Measurements from ENCODE around the gene SMARCD2. TPM values are rescaled to one million over a fixed set of nuclear protein-coding genes. Genes with fewer than 3 reads are reported as not detected.
"Not testable (repeated sequence)": the region's sequence is repeated elsewhere in the genome, so short reads cannot be mapped to it uniquely, and the experiment has no call there.

SMARCD2 gene
- total RNA-seq, 1 donor from 2014 or later = 120 TPM

DNA sequence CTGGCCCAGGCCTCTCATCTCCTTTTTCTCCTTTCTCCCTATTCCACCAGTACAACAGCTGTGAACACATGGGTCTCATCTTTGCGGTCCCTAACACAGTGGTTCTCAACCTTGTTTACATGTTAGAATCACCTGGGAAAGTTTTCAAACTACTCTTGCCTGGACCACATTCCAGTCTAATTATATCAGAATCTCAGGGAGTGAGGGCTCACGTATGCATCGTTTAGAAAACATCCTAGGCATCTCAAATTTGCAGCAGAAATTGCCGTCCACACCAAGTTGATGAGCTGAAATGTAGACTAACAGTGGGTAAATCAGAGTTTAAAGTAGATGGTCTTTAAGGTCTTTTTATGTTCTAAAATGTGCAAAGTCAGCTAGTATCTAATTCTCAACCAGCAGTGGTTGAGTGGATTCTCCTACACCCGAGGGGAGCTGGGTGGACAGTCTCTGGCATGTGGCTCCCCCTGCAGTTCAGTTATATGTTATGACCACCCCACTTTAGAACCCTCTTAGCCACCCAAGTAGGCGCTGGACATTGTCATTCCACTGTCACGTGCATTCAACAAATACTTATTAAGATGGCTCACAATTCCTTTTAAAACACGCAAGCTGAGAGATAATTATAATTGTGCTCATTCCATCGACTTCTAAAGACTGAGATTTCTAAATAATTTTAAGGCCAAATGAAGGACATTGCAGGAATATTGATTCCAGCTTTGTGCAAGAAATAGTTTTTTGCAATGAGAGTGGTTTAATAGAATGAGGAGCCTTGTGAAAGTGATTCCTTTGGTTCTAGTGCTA, 27.2 kb upstream of the SMARCD2 start:
- H3K4me1 Mint-ChIP-seq; H3K4me3 Mint-ChIP-seq; H3K9me3 Mint-ChIP-seq; DNase-seq; intact Hi-C loops (cut with micrococcal nuclease); H3K36me3 Mint-ChIP-seq (ENCODE audit: low read depth); H3K27ac Mint-ChIP-seq: not testable (repeated sequence)
- peaks cover 13% of the 10 kb centered on the region for H3K27me3 Mint-ChIP-seq

DNA sequence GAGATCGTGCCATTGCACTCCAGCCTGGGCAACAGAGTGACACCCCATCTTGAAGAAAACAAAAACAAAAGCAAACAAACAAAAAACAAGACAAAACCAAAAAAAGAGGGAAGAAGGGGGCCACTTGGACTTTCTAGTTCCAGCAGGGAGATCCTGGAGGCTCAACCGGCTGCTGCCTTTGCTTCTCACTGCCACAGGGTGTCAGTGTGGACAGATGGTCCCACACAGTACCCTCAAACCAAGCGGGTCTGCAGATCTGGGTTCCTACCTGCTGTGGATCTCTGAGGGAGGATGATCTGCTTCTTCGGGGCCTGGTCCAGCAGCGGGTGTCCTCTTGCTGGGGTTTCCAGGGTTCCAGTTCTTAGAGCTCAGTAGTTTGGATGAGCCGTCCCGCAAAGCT, 24.1 kb upstream of the SMARCD2 start:
- H3K27ac Mint-ChIP-seq; DNase-seq; H3K4me1 Mint-ChIP-seq; H3K36me3 Mint-ChIP-seq (ENCODE audit: low read depth); intact Hi-C loops (cut with micrococcal nuclease); H3K9me3 Mint-ChIP-seq; H3K4me3 Mint-ChIP-seq: not testable (repeated sequence)
- peaks cover 19% of the 10 kb centered on the region for H3K27me3 Mint-ChIP-seq

DNA sequence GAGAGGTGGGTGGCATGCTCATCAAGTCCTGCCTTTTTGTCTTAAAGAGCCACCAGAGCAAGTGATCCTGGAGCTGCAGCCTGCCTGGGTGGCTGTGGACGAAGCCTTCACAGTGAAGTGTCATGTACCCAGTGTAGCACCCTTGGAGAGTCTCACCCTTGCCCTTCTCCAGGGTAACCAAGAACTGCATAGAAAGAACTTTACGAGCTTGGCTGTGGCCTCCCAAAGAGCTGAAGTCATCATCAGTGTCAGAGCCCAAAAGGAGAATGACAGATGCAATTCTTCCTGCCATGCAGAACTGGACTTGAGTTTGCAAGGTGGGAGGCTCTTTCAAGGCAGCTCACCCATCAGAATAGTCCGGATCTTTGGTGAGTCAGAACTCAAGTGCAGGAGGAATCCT, 16.8 kb upstream of the SMARCD2 start:
- Mint-ChIP-seq H3K27ac (no peak overlapping the region), H3K36me3 (ENCODE audit: low read depth) (no peaks in the 10 kb centered on the region), H3K4me3 (no peak overlapping the region), H3K27me3 (peaks cover 33% of the 10 kb centered on the region), H3K4me1 (no peaks in the 10 kb centered on the region), H3K9me3 (no peaks in the 10 kb centered on the region)
- intact Hi-C loops (cut with micrococcal nuclease) = no loop called here
- DNase-seq = no peak

DNA sequence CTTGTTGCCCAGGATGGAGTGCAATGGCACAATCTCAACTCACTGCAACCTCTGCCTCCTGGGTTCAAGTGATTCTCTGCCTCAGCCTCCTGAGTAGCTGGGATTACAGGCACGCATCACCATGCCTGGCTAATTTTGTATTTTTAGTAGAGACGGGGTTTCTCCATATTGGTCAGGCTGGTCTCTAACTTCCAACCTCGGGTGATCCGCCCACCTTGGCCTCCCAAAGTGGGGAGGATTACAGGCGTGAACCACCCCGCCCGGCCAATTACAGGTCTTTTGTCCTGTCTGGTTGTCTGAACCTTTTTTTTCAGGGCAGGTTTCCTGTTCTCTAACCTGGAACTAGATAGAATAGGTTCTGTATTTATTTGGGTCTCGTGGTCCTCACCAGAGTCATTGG, 13.9 kb upstream of the SMARCD2 start:
- H3K27ac Mint-ChIP-seq; intact Hi-C loops (cut with micrococcal nuclease); H3K4me3 Mint-ChIP-seq; DNase-seq; H3K36me3 Mint-ChIP-seq (ENCODE audit: low read depth); H3K9me3 Mint-ChIP-seq; H3K4me1 Mint-ChIP-seq: not testable (repeated sequence)
- peaks cover 34% of the 10 kb centered on the region for H3K27me3 Mint-ChIP-seq

DNA sequence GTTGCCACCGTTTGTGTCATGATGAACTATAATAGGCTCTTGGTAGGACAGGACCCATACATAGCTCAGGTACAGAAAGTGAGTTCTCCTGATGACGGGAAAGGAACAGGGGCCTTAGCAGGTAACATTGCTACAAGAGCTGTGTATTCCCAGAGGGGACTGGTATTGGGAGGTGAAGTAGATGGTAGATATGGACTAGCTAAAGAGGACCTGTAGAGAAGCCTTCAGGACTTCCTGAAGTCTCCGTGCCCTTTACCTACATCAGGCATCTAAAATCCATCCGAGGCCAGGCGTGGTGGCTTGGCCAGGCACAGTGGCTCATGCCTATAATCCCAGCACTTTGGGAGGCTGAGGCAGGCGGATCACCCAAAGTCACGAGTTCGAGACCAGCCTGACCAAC, 12.7 kb upstream of the SMARCD2 start:
- H3K36me3 Mint-ChIP-seq (ENCODE audit: low read depth) = no peaks in the 10 kb centered on the region
- H3K27ac Mint-ChIP-seq = no peak overlapping the region
- intact Hi-C loops (cut with micrococcal nuclease) = no loop called here
- H3K9me3 Mint-ChIP-seq = no peaks in the 10 kb centered on the region
- H3K4me1 Mint-ChIP-seq = no peaks in the 10 kb centered on the region
- no peak for DNase-seq
- no peak overlapping the region for H3K4me3 Mint-ChIP-seq
- peaks cover 33% of the 10 kb centered on the region for H3K27me3 Mint-ChIP-seq

DNA sequence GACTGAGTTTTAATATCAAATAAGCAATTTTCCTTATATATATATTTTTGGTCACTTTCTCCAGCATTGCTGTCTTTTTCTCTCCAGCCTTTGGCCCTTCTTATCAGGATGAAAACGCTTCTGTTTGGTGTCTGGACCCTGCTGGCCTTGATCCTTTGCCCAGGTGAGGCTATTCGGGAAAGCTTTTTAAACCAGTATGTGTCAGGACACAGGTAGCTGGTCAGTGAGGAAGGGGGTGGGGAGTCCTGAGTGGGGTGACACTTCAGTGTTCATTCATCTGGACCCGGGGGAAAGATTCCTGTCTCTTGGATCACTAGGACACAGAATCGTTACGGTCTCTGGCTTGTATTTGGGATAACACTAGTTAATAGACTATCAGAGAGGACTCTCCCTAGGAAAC, 12.2 kb upstream of the SMARCD2 start:
- DNase-seq = no peak

DNA sequence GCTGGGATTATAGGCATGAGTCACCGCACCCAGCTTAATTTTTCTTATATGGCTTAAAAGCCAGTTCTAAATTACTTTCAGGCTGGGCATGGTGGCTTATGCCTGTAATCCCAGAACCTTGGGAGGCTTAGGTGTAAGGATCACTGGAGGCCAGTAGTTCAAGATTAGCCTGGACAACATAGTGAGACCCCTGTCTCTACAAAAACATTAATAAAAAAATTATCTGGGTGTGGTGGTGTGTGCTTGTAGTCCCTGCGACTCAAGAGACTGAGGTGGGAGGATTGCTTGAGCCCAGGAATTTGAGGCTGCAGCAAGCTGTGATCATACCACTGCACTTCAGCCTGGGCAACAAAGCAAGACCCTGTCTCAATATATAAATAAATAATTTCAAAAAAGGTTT, 10.8 kb upstream of the SMARCD2 start:
- DNase-seq = no peak
- Mint-ChIP-seq H3K27ac (no peak overlapping the region), H3K4me3 (no peak overlapping the region), H3K36me3 (ENCODE audit: low read depth) (peaks cover 3% of the 10 kb centered on the region), H3K27me3 (peaks cover 21% of the 10 kb centered on the region), H3K4me1 (peaks cover 13% of the 10 kb centered on the region), H3K9me3 (peaks cover 4% of the 10 kb centered on the region)
- intact Hi-C loops (cut with micrococcal nuclease) = no loop called here

More for the DNA sequence above, 12.2 kb upstream of the SMARCD2 start:
- Mint-ChIP-seq H3K4me1 (peaks cover 2% of the 10 kb centered on the region), H3K9me3 (no peaks in the 10 kb centered on the region), H3K27ac (no peak overlapping the region), H3K36me3 (ENCODE audit: low read depth) (no peaks in the 10 kb centered on the region), H3K4me3 (no peak overlapping the region), H3K27me3 (peaks cover 28% of the 10 kb centered on the region)
- intact Hi-C loops (cut with micrococcal nuclease) = no loop called here

DNA sequence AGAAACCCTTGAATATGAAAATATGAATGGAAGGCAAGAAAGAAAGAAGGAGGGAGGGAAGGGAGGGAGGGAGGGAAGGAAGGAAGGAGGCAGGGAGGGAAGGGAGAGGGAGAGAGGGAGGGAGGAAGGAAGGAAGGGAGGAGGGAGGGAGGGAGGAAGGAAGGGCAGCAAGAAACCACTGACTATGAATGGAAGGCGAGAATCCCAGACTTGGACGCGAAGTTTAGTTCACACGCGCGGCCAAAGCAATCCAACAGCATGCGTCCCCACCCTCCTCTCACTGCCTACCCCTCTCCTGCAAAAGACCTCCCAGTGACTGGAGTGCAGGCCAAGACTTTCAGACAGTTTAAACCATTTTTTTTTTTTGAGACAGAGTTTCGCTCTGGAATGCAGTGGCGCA, 7.9 kb upstream of the SMARCD2 start:
- H3K4me3 Mint-ChIP-seq = no peak overlapping the region
- H3K4me1 Mint-ChIP-seq = peaks cover 19% of the 10 kb centered on the region
- H3K27me3 Mint-ChIP-seq = peaks cover 16% of the 10 kb centered on the region
- no peak overlapping the region for H3K27ac Mint-ChIP-seq
- intact Hi-C loops (cut with micrococcal nuclease) = no loop called here
- peaks cover 7% of the 10 kb centered on the region for H3K36me3 Mint-ChIP-seq (ENCODE audit: low read depth)
- H3K9me3 Mint-ChIP-seq = peaks cover 11% of the 10 kb centered on the region
- no peak for DNase-seq

DNA sequence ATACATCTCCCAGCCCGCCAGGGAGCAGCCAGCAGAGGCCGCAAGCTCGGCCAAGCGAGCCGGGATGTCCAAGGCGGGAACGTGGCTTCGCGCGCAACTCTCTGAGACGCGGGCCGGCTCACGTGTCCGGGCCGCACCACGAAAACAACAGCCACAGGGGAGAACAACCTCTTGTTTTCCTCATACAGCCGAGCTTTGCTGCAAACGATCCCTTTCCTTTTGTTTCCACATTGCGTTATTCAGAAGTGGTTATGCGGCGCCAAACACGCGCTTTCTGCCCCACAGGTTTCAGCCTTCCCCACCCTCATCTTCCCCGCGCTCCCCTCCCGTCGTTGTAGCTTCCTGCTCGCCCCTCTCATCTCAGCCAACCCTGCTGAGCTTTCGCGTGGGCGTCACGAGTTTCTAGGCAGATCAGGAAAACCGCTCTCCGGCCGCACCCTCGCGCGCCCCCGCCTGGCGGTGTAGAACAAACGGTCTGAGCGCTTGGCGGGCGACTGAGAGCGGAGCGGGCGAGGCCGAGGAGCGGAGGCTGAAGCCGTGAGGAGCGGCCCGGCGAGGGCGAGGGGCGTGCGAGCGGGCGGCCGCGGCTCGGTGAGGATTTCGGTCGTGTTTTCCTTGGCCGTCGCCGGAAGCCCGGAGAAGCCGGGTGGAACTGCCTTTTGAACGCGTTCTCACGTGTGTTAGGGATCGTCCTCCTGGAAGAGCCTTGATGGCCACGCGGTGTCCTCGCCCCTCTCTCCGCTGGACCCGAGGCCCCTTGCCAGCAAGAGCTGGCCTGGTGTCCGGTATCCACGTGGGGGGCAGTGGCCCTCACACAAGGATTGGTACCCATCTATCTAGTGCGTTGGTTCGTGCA, 6.6 kb upstream of the SMARCD2 start:
- peaks cover 7% of the 10 kb centered on the region for H3K36me3 Mint-ChIP-seq (ENCODE audit: low read depth)
- peaks cover 12% of the 10 kb centered on the region for H3K27me3 Mint-ChIP-seq
- peaks cover 11% of the 10 kb centered on the region for H3K9me3 Mint-ChIP-seq
- DNase-seq = peak; percentile 99
- intact Hi-C loops (cut with micrococcal nuclease) = no loop called here
- peaks cover 22% of the 10 kb centered on the region for H3K4me1 Mint-ChIP-seq
- peak overlapping the region; percentile 99 for H3K27ac Mint-ChIP-seq
- peak overlapping the region; percentile 91 for H3K4me3 Mint-ChIP-seq

DNA sequence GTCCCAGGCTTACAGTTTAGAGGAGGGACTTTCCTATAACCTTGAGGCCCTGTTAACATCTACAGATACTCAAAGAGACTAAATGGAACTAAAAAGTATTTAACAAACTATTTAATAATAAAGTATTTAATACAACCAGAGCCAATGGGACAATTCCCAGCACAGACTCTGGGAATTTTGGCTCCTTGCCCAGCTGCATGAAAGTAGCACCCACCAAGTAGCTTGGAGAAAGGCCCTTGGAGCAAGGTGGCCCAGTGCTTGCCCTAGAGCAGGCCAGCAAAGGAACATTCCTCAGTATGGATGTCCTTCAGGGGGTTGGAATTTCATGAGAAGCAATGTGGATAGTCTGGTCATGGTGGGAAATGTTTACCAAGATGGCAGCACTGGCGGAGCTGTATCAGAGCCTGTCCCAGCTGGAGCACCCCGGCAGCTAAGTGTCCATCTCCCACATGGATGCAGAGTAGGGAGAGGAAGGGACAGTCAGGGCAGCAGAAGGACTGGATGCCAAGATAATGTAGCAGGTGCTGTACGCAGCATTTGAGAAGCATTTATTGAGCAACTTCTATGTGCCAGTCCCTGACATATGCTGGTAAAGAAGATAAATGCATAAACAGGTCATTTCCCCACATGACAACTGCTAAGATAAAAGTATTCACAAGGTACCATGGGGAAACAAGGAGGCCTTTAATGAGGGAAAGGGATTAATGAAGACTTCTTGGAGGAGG, 5.2 kb upstream of the SMARCD2 start:
- H3K27me3 Mint-ChIP-seq = peaks cover 8% of the 10 kb centered on the region
- intact Hi-C loops (cut with micrococcal nuclease) = no loop called here
- peaks cover 28% of the 10 kb centered on the region for H3K4me1 Mint-ChIP-seq
- no peak for DNase-seq
- H3K27ac Mint-ChIP-seq = peak overlapping the region; percentile 75
- peaks cover 11% of the 10 kb centered on the region for H3K9me3 Mint-ChIP-seq
- H3K36me3 Mint-ChIP-seq (ENCODE audit: low read depth) = peaks cover 7% of the 10 kb centered on the region
- peak overlapping the region; percentile 91 for H3K4me3 Mint-ChIP-seq

DNA sequence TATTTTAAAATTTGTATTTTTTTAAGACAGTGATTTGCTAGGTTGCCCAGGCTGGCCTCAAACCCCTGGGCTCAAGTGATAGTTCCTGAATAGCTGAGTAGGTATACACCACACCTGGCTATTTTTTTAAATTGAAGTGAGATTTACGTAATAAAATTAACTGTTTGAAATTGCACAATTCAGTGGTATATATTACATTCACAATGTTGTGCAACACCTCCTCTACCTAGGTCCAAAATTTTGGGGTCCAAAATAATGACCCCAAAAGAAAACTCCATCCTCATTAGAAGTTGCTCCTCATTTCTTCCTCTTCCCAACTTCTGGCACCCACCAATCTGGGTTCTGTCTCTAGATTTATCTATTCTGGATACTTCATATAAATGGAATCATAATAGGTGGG, 3.0 kb upstream of the SMARCD2 start:
- H3K4me3 Mint-ChIP-seq = no peak overlapping the region
- peaks cover 38% of the 10 kb centered on the region for H3K4me1 Mint-ChIP-seq
- intact Hi-C loops (cut with micrococcal nuclease) = no loop called here
- peaks cover 2% of the 10 kb centered on the region for H3K27me3 Mint-ChIP-seq
- H3K27ac Mint-ChIP-seq = no peak overlapping the region
- peaks cover 11% of the 10 kb centered on the region for H3K9me3 Mint-ChIP-seq
- DNase-seq = no peak
- peaks cover 10% of the 10 kb centered on the region for H3K36me3 Mint-ChIP-seq (ENCODE audit: low read depth)

DNA sequence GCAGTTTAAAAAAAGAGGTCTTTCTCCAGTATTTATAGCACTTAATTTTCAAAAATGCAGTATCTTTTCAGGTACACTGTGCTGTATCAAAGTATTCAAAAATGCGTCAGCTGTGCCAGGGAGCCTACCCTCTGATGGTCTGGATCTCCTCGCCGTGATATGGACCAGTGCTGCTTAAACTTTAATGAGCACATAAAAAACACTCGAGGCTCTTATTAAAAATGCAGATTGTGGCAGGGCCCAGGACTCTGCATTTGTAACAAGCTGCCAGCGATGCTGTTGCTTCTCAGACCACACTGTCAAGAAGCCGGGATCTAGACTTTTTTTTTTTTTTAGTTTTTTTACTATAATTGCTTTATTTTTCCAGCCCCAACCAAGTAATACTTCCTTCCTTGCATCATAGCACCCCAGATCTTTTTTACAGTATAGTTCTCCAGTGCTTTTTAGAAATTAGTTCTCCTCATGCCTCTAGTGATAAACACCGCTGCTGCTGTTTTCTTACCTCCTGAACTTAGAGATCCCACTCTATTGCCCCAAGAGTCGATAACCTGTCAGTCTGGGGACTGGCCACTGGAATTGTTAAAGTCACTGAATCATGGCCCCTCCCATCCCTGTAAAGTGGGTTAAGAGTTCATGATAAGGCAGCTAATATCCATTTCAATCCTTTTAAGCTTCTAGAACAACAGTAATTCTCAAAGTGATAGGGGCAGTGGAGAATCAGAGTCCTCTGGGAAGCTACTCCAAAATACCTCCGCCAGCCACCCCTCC, 1.6 kb upstream of the SMARCD2 start:
- DNase-seq = no peak
- peak overlapping the region; percentile 93 for H3K27ac Mint-ChIP-seq
- H3K27me3 Mint-ChIP-seq = no peaks in the 10 kb centered on the region
- peaks cover 10% of the 10 kb centered on the region for H3K9me3 Mint-ChIP-seq
- H3K36me3 Mint-ChIP-seq (ENCODE audit: low read depth) = peaks cover 12% of the 10 kb centered on the region
- H3K4me3 Mint-ChIP-seq = peak overlapping the region; percentile 98
- intact Hi-C loops (cut with micrococcal nuclease) = loop anchor here (1.0 to 5.0 kb wide), 7 partner anchors 17 to 661 kb away; partner anchors contain the start of genes DCAF7, ERN1, FTSJ3 and PSMC5
- peaks cover 37% of the 10 kb centered on the region for H3K4me1 Mint-ChIP-seq

DNA sequence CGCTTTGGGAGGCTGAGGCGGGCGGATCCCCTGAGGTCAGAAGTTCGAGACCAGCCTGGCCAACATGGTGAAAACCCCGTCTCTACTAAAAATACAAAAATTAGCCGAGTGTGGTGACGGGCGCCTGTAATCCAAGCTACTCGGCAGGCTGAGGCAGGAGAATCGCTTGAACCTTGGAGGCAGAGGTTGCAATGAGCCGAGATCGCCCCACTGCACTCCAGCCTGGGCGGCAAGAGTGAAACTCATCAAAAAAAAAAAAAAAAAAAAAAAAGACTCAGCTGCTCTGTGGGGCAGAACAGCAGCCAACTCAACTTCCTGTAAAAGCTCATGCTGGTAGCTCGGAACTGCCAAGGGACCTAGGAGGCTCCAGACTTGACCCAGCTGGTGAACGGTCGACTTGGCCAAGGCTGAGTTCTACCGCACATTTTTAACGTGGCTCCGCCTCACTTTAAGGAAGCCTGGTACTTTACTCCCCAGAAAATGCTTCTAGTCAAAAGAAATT, 953 bp upstream of the SMARCD2 start:
- H3K4me3 Mint-ChIP-seq = peak overlapping the region; percentile 98
- H3K27ac Mint-ChIP-seq = peak overlapping the region; percentile 93
- H3K27me3 Mint-ChIP-seq, H3K9me3 Mint-ChIP-seq: not testable (repeated sequence)
- intact Hi-C loops (cut with micrococcal nuclease) = loop anchor here (1.0 to 5.0 kb wide), 7 partner anchors 16 to 662 kb away; partner anchors contain the start of genes DCAF7, ERN1, FTSJ3 and PSMC5
- H3K4me1 Mint-ChIP-seq = peaks cover 33% of the 10 kb centered on the region
- H3K36me3 Mint-ChIP-seq (ENCODE audit: low read depth) = peaks cover 10% of the 10 kb centered on the region
- peak; percentile 78 for DNase-seq

All from activated CD4-positive, alpha-beta T cell treated with anti-CD3 and anti-CD28 coated beads, Interleukin-2, amount 10 ng/mL, durations not matched to agents 24 days and 14 days (primary cell).